HepG2 (cell line): ENCODE measurements around the gene GDAP1L1. TPM values are rescaled to one million over a fixed set of nuclear protein-coding genes. Genes with fewer than 3 reads are reported as not detected.

Source experiments
- ATAD3A ChIP-seq: sonication (generic); formaldehyde crosslinking; IDR thresholded peaks from 2 replicates; pipeline ENCODE4 v1.4.0; 2020; ENCODE audit warnings: missing genetic modification reagents
- CENPBD1 ChIP-seq: sonication (generic); formaldehyde crosslinking; IDR thresholded peaks from 2 replicates; pipeline ENCODE4 v1.8.0; 2022; ENCODE audit warnings: missing genetic modification reagents, low read depth, mild to moderate bottlenecking, borderline replicate concordance
- FOXK2 ChIP-seq: fragments of 450-650 bp; IDR thresholded peaks from 2 replicates; pipeline ENCODE4 v1.6.1; 2016
- GZF1 ChIP-seq: sonication (generic); formaldehyde crosslinking; IDR thresholded peaks from 2 replicates; pipeline ENCODE4 v1.5.1; 2020; ENCODE audit warnings: mild to moderate bottlenecking, missing genetic modification reagents
- HCFC1 ChIP-seq: fragments of 150-350 bp; IDR thresholded peaks from 2 replicates; pipeline ENCODE4 v1.6.1; 2014; ENCODE audit warnings: low read depth, low read length
- MAFG ChIP-seq: sonication (generic); formaldehyde crosslinking; IDR thresholded peaks from 2 replicates; pipeline ENCODE4 v1.5.1; 2020; ENCODE audit warnings: mild to moderate bottlenecking, missing genetic modification reagents
- MBD4 ChIP-seq: IDR thresholded peaks from 2 replicates; pipeline ENCODE4 v1.6.1; 2012; ENCODE audit warnings: low read length, inconsistent platforms, borderline replicate concordance
- MTA1 ChIP-seq: sonication (generic); formaldehyde crosslinking; IDR thresholded peaks from 2 replicates; pipeline ENCODE4 v1.4.0; 2020; ENCODE audit warnings: missing genetic modification reagents, mild to moderate bottlenecking, borderline replicate concordance
- SMAD1 ChIP-seq: sonication (generic); formaldehyde crosslinking; IDR thresholded peaks from 2 replicates; pipeline ENCODE4 v1.4.0; 2020; ENCODE audit warnings: missing genetic modification reagents, low read depth, mild to moderate bottlenecking, borderline replicate concordance
- TCF7L2 ChIP-seq: IDR thresholded peaks from 2 replicates; pipeline ENCODE4 v1.6.1; 2011; ENCODE audit warnings: mild to moderate bottlenecking, low read depth, low read length, moderate library complexity
- TEF ChIP-seq: sonication (generic); formaldehyde crosslinking; IDR thresholded peaks from 2 replicates; pipeline ENCODE4 v1.5.0; 2020; ENCODE audit warnings: missing genetic modification reagents
- THAP9 ChIP-seq: sonication (generic); formaldehyde crosslinking; IDR thresholded peaks from 2 replicates; pipeline ENCODE4; 2020; ENCODE audit warnings: missing genetic modification reagents, mild to moderate bottlenecking, borderline replicate concordance
- ZBTB4 ChIP-seq: sonication (generic); formaldehyde crosslinking; IDR thresholded peaks from 2 replicates; pipeline ENCODE4 v1.4.0; 2020; ENCODE audit warnings: missing genetic modification reagents, mild to moderate bottlenecking, borderline replicate concordance
- ZNF563 ChIP-seq: sonication (generic); formaldehyde crosslinking; IDR thresholded peaks from 2 replicates; pipeline ENCODE4 v1.8.0; 2022; ENCODE audit warnings: mild to moderate bottlenecking, moderate library complexity, missing genetic modification reagents
- ZNF619 ChIP-seq: sonication (generic); formaldehyde crosslinking; IDR thresholded peaks from 2 replicates; pipeline ENCODE4 v1.4.0; 2020; ENCODE audit warnings: mild to moderate bottlenecking, missing genetic modification reagents
- ZNF710 ChIP-seq: sonication (generic); formaldehyde crosslinking; IDR thresholded peaks from 2 replicates; pipeline ENCODE4 v1.5.0; 2020; ENCODE audit warnings: mild to moderate bottlenecking, missing genetic modification reagents, borderline replicate concordance
- ZNF740 ChIP-seq: sonication (generic); formaldehyde crosslinking; IDR thresholded peaks from 2 replicates; pipeline ENCODE4 v1.4.0; 2020; ENCODE audit warnings: missing genetic modification reagents
- polyA plus RNA-seq, 8 experiments: library from polyadenylated mRNA; depleted of rRNA in 3 of 8; stranded (reverse) in 7 of 8; unstranded in 1 of 8; fragments of >200 nt; fragmentation: Illumina TruSeq in 4 of 8; extraction: Trizol in 4 of 8; gene quantifications; 2 replicates each; pipeline versions ENCODE4 v1.2.1 to v1.2.3, GENCODE V29; 2011 to 2016; ENCODE audit warnings: low read depth in 4 of 8, missing spikeins in 1 of 8, mixed read lengths in 1 of 8; ENCODE audit not compliant: insufficient read depth in 1 of 8
- total RNA-seq, 5 experiments: library from RNA; depleted of rRNA; stranded (reverse); fragments of >200 nt; fragmentation: Illumina TruSeq; extraction: Trizol; gene quantifications; 2 replicates each; pipeline ENCODE4 v1.2.3, GENCODE V29; 2016; ENCODE audit warnings: low read depth in 1 of 5

GDAP1L1 gene
- total and polyA plus RNA-seq, 2 of the 13 experiments (the other 11 are each of a cell fraction or from before 2014, with no cell fraction given) = 0.04 TPM; not detected in 1

GRCh38 chr20:44310664-44311639 lies 63.8 kb downstream of the GDAP1L1 start, which contains the start of gene FITM2 (continued):
- TF ChIP-seq MTA1 (CRISPR knock-in tag) (peak; percentile 94; the same call in 1 of the 2 replicates), ZNF740 (CRISPR knock-in tag) (peak; percentile 77), HCFC1 (peak; percentile 67), ZNF563 (CRISPR knock-in tag) (peak; percentile 99), ZNF619 (peak; percentile 99), ZNF710 (CRISPR knock-in tag) (peak; percentile 83), MBD4 (no peak), SMAD1 (peak; percentile 79), THAP9 (peak; percentile 87; the same call in 1 of the 2 replicates), MAFG (CRISPR knock-in tag) (no peak), ZBTB4 (peak; percentile 56; the same call in 1 of the 2 replicates), TCF7L2 (no peak), TEF (0 out of 2 replicates have a peak, but pooled peaks have one; percentile 44), ATAD3A (CRISPR knock-in tag) (no peak), FOXK2 (peak; percentile 77; the same call in 1 of the 2 replicates), CENPBD1 (CRISPR knock-in tag) (no peak; the same call in 1 of the 2 replicates), GZF1 (CRISPR knock-in tag) (peak; percentile 90)
